Fibroblast of pulmonary artery (primary cell): Measurements from ENCODE around the gene GJC1.
"Not testable (repeated sequence)": the region's sequence is repeated elsewhere in the genome, so short reads cannot be mapped to it uniquely, and the experiment has no call there.

Experiments used
- DNase-seq: peaks from one replicate; pipeline ENCODE4 v3.0.0-alpha.2; 2010; ENCODE audit warnings: low read depth
- H3K4me3 ChIP-seq: replicated peaks from 2 replicates; pipeline ENCODE4 v1.5.1; 2011; ENCODE audit warnings: low read depth, mild to moderate bottlenecking, control low read depth, low read length, moderate library complexity
- TF ChIP-seq, protein P1 (sequence below): IDR thresholded peaks from 2 replicates; pipeline ENCODE4 v1.5.1; 2011; ENCODE audit warnings: mild to moderate bottlenecking, control low read depth, low read length, inconsistent platforms; ENCODE audit errors: missing control alignments

GJC1 gene

GRCh38 chr17:44832805-44833204, 2.7 kb upstream of the GJC1 start:
- H3K4me3 ChIP-seq = no peak overlapping the region
- no peak for DNase-seq
- TF ChIP-seq, protein P1, sequence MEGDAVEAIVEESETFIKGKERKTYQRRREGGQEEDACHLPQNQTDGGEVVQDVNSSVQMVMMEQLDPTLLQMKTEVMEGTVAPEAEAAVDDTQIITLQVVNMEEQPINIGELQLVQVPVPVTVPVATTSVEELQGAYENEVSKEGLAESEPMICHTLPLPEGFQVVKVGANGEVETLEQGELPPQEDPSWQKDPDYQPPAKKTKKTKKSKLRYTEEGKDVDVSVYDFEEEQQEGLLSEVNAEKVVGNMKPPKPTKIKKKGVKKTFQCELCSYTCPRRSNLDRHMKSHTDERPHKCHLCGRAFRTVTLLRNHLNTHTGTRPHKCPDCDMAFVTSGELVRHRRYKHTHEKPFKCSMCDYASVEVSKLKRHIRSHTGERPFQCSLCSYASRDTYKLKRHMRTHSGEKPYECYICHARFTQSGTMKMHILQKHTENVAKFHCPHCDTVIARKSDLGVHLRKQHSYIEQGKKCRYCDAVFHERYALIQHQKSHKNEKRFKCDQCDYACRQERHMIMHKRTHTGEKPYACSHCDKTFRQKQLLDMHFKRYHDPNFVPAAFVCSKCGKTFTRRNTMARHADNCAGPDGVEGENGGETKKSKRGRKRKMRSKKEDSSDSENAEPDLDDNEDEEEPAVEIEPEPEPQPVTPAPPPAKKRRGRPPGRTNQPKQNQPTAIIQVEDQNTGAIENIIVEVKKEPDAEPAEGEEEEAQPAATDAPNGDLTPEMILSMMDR = no peak

DNA sequence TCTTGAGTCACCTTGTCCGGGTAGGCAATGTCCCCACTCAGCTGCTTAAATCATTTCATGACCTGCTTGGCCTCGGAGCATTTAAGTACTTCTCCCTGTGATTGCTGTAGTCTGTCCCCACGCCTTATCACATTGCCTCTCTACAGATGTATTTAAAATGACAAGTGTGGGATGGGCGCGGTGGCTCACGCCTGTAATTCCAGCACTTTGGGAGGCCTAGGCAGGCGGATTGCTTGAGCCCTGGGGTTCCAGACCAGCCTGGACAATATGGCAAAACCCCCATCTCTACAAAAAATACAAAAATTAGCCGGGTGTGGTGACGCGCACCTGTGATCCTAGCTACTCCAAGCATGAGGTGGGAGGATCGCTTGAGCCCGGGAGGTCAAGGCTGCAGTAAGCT, 1.3 kb upstream of the GJC1 start:
- DNase-seq = no peak
- no peak overlapping the region for H3K4me3 ChIP-seq
- TF ChIP-seq, protein P1 = no peak

GRCh38 chr17:44830359-44831288, 537 bp upstream of the GJC1 start:
- TF ChIP-seq, protein P1 = no peak
- peak; percentile 45 for DNase-seq
- H3K4me3 ChIP-seq = peak overlapping the region; percentile 88

GRCh38 chr17:44828919-44829522, 1.1 kb downstream of the GJC1 start:
- peak overlapping the region; percentile 88 for H3K4me3 ChIP-seq
- peak; percentile 42 for DNase-seq
- TF ChIP-seq, protein P1 = no peak

GRCh38 chr17:44827863-44828262, 2.2 kb downstream of the GJC1 start:
- TF ChIP-seq, protein P1 = no peak
- H3K4me3 ChIP-seq = peak overlapping the region; percentile 88
- DNase-seq = no peak

DNA sequence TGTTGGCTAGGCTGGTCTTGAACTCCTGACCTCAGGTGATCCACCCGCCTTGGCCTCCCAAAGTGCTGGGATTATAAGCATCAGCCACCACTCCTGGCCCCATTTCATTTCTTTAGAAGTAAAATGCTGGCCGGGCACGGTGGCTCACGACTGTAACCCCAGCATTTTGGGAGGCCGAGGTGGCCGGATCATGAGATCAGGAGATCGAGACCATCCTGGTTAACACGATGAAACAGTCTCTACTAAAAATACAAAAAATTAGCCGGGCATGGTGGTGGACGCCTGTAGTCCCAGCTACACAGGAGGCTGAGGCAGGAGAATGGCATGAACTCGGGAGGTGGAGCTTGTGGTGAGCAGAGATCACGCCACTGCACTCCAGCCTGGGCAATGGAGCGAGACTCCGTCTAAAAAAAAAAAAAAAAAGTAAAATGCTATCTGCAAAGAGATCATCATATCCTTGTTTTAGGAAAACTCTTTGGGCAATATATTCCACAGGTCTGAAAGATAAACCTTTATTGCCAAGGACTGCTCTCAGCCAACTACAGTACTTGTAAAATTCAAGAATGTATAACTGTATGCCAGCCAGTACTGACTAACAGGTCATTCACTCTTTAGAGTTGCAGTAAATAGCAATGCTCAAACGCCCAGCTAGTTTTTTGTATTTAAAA, 3.8 kb downstream of the GJC1 start:
- TF ChIP-seq, protein P1 = no peak
- H3K4me3 ChIP-seq = no peak overlapping the region
- no peak for DNase-seq

DNA sequence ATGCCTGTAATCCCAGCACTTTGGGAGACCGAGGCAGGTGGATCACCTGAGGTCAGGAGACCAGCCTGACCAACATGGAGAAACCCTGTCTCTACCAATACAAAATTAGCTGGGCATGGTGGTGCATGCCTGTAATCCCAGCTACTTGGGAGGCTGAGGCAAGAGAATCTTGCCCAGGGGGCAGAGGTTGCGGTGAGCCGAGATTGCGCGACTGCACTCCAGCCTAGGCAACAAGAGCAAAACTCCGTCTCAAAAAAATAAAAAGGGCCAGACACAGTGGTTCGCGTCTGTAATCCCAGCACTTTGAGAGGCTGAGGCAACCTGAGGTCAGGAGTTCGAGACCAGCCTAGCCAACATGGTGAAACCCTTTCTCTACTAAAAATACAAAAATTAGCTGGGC, 4.9 kb downstream of the GJC1 start:
- not testable (repeated sequence) for H3K4me3 ChIP-seq, DNase-seq
